ENCODE data around the gene VEGFA. TPM values are rescaled to one million over a fixed set of nuclear protein-coding genes. Genes with fewer than 3 reads are reported as not detected.

The VEGFA gene
- total RNA-seq, 6 experiments from 2014 or later, result 26.0 to 37.4 (median 28.3) TPM

- Mint-ChIP-seq H3K27ac (no peak overlapping the region), H3K36me3 (ENCODE audit: low read depth) (peaks cover 9% of the 10 kb centered on the region; the same call in 1 of the 2 replicates), H3K4me3 (no peak overlapping the region), H3K4me1 (ENCODE audit: low read depth) (no peaks in the 10 kb centered on the region), H3K9me3 (peaks cover 13% of the 10 kb centered on the region), H3K27me3 (ENCODE audit: insufficient read depth) (peaks cover 11% of the 10 kb centered on the region)
- no peak for TF ChIP-seq CTCF (IDR thresholded peaks at IDR 0.05)
- DNase-seq, result no peak
These were observed 39.4 kb upstream of the VEGFA start for GRCh38 chr6:43730634-43731033.

DNA sequence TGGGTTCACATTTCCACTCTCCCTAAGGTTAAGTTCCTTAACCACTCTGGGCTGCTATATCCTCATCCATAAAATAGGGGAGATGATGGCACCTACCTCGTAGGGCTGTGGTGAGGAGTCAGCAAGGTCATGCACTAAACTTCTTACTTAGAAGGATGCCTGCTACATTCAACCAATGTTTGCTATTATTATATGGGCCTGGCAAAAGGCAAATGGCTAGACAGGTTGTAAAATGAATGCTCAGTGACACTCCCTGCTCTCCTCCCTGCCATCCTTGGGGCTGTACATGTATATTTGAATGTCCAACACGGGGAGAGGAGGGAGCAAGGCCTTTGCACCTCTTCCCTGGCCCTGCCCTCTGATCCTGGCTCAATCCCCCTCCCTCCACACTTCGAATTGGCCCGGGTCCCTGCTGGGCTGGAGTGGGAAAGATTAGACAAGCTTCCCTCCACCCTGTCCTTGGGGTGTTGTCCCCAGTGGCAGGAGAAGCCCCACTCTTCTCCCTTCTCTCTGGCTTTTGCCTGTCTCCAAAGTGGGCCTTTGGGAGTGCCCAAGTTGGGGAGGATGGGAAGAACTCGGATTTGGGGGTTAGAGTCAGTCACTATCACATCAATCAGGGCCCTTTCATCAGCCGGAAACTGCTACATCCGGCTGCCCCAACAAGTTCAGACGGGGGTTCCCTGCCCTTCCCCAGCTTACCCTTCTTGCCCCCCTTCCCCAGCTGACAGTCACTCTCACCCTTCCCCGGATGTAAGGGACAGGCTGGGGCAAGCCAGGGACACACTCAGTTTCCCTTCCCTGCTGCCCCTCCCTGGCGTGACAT, 36.3 kb upstream of the VEGFA start:
- Mint-ChIP-seq H3K9me3 (peaks cover 13% of the 10 kb centered on the region), H3K4me1 (ENCODE audit: low read depth) (no peaks in the 10 kb centered on the region), H3K4me3 (no peak overlapping the region), H3K27me3 (ENCODE audit: insufficient read depth) (peaks cover 8% of the 10 kb centered on the region), H3K36me3 (ENCODE audit: low read depth) (peaks cover 9% of the 10 kb centered on the region; the same call in 1 of the 2 replicates), H3K27ac (no peak overlapping the region)
- no peak for TF ChIP-seq CTCF (IDR thresholded peaks at IDR 0.05)
- no peak for DNase-seq

GRCh38 chr6:43734294-43734665, 35.7 kb upstream of the VEGFA start:
- TF ChIP-seq CTCF (IDR thresholded peaks at IDR 0.05), result no peak
- DNase-seq, result no peak
- Mint-ChIP-seq H3K27me3 (ENCODE audit: insufficient read depth) (peaks cover 6% of the 10 kb centered on the region), H3K27ac (no peak overlapping the region), H3K4me1 (ENCODE audit: low read depth) (no peaks in the 10 kb centered on the region), H3K9me3 (peaks cover 13% of the 10 kb centered on the region), H3K4me3 (no peak overlapping the region), H3K36me3 (ENCODE audit: low read depth) (peaks cover 9% of the 10 kb centered on the region; the same call in 1 of the 2 replicates)

DNA sequence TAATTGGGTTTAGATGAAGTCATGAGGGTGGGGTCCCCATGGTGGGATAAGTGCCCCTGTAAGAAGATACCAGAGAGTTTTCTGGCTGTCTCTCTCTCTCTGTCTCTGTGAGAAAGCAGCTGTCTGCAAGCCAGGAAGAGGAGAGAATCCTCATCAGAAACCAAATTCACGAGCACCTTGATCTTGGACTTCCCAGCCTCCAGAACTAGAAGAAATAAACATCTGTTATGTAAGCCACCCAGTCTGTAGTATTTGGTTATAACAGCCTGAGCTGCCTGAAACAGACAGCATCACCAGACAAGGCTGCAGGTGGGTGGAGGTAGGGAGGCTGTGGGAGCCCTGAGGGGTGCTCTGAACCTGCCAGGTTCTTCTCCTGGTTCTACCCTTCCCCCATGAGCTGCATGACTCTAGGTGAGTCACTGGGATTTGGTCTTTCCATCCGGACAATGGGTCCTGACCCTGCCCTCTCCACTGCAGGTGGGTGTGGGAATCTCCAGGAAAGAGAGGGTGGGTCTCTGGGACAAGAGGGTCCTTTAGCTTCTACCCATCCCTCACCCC, 34.3 kb upstream of the VEGFA start:
- peaks cover 8% of the 10 kb centered on the region for H3K9me3 Mint-ChIP-seq
- H3K36me3 Mint-ChIP-seq (ENCODE audit: low read depth), result peaks cover 4% of the 10 kb centered on the region; the same call in 1 of the 2 replicates
- no peak overlapping the region for H3K27ac Mint-ChIP-seq
- H3K27me3 Mint-ChIP-seq (ENCODE audit: insufficient read depth), result peaks cover 7% of the 10 kb centered on the region
- no peak overlapping the region for H3K4me3 Mint-ChIP-seq
- DNase-seq, result no peak
- TF ChIP-seq CTCF (IDR thresholded peaks at IDR 0.05), result no peak
- H3K4me1 Mint-ChIP-seq (ENCODE audit: low read depth), result no peaks in the 10 kb centered on the region

- Mint-ChIP-seq H3K27me3 (ENCODE audit: insufficient read depth) (peaks cover 7% of the 10 kb centered on the region), H3K9me3 (peaks cover 3% of the 10 kb centered on the region; the same call in 1 of the 2 replicates), H3K4me3 (no peak overlapping the region), H3K36me3 (ENCODE audit: low read depth) (no peaks in the 10 kb centered on the region; the same call in 1 of the 2 replicates), H3K4me1 (ENCODE audit: low read depth) (no peaks in the 10 kb centered on the region), H3K27ac (no peak overlapping the region)
- no peak for DNase-seq
- no peak for TF ChIP-seq CTCF (IDR thresholded peaks at IDR 0.05)
These were observed 33.7 kb upstream of the VEGFA start for GRCh38 chr6:43736211-43736786.
